ENCODE results near the gene CCDC152. TPM values are rescaled to one million over a fixed set of nuclear protein-coding genes. Genes with fewer than 3 reads are reported as not detected.

CCDC152 gene
- total and polyA plus RNA-seq, 5 donors, result 2.9 to 5.1 (median 4.7) TPM

GRCh38 chr5:42804717-42805339, 48.2 kb downstream of the CCDC152 start:
- Histone ChIP-seq H3K4me3 (ENCODE audit: low read length) (no peak overlapping the region), H3K4me1 (ENCODE audit: control insufficient read depth, insufficient read depth, low read length) (no peaks in the 10 kb centered on the region), H3K27ac (ENCODE audit: low read length) (no peak overlapping the region), H3K9me3 (ENCODE audit: control insufficient read depth, low read length) (no peaks in the 10 kb centered on the region), H3K27me3 (ENCODE audit: control insufficient read depth, insufficient read depth) (no peaks in the 10 kb centered on the region)
- 99% methylated on average over 4 of the region's 4 CpGs for WGBS
- no peak for DNase-seq
- no peak for ATAC-seq
- intact Hi-C loops (cut with DNase I), result loop anchor here in 1 of 4 donors (10.0 kb wide), 1 partner anchor 80 kb away; no protein-coding TSS in a partner anchor

GRCh38 chr5:42806004-42806700, 49.5 kb downstream of the CCDC152 start:
- Histone ChIP-seq H3K9me3 (ENCODE audit: control insufficient read depth, low read length) (no peaks in the 10 kb centered on the region), H3K4me1 (ENCODE audit: control insufficient read depth, insufficient read depth, low read length) (no peaks in the 10 kb centered on the region), H3K27ac (ENCODE audit: low read length) (no peak overlapping the region), H3K27me3 (ENCODE audit: control insufficient read depth, insufficient read depth) (no peaks in the 10 kb centered on the region), H3K4me3 (ENCODE audit: low read length) (no peak overlapping the region)
- WGBS, result 46% methylated on average over 2 of the region's 2 CpGs
- DNase-seq, result no peak
- intact Hi-C loops (cut with DNase I), result loop anchor here in 1 of 4 donors (10.0 kb wide), 1 partner anchor 79 kb away; no protein-coding TSS in a partner anchor
- no peak for ATAC-seq

- intact Hi-C loops (cut with DNase I), result loop anchor here in 1 of 4 donors (10.0 kb wide), 1 partner anchor 78 kb away; no protein-coding TSS in a partner anchor
- H3K4me3 ChIP-seq (ENCODE audit: low read length), result no peak overlapping the region
- H3K9me3 ChIP-seq (ENCODE audit: control insufficient read depth, low read length), result no peaks in the 10 kb centered on the region
- H3K4me1 ChIP-seq (ENCODE audit: control insufficient read depth, insufficient read depth, low read length), result no peaks in the 10 kb centered on the region
- DNase-seq (no peak), ATAC-seq (no peak)
- H3K27ac ChIP-seq (ENCODE audit: low read length), result no peak overlapping the region
- WGBS, result 84% methylated on average over 3 of the region's 3 CpGs
- H3K27me3 ChIP-seq (ENCODE audit: control insufficient read depth, insufficient read depth), result no peaks in the 10 kb centered on the region
Measured at GRCh38 chr5:42806701-42807262, 50.2 kb downstream of the CCDC152 start.

GRCh38 chr5:42807722-42808447, 51.3 kb downstream of the CCDC152 start:
- WGBS, result 67% methylated on average over 2 of the region's 2 CpGs
- DNase-seq, result peak in 1 of 3 donors; percentile 48
- Histone ChIP-seq H3K9me3 (ENCODE audit: control insufficient read depth, low read length) (no peaks in the 10 kb centered on the region), H3K4me1 (ENCODE audit: control insufficient read depth, insufficient read depth, low read length) (no peaks in the 10 kb centered on the region), H3K4me3 (ENCODE audit: low read length) (peak overlapping the region; percentile 25), H3K27ac (ENCODE audit: low read length) (no peak overlapping the region), H3K27me3 (ENCODE audit: control insufficient read depth, insufficient read depth) (no peaks in the 10 kb centered on the region)
- intact Hi-C loops (cut with DNase I), result loop anchor here in 1 of 4 donors (10.0 kb wide), 1 partner anchor 77 kb away; no protein-coding TSS in a partner anchor
- ATAC-seq, result peak in 1 of 2 donors; percentile 30

- Histone ChIP-seq H3K27me3 (ENCODE audit: control insufficient read depth, insufficient read depth) (no peaks in the 10 kb centered on the region), H3K27ac (ENCODE audit: low read length) (no peak overlapping the region), H3K4me3 (ENCODE audit: low read length) (peak overlapping the region; percentile 64), H3K9me3 (ENCODE audit: control insufficient read depth, low read length) (no peaks in the 10 kb centered on the region), H3K4me1 (ENCODE audit: control insufficient read depth, insufficient read depth, low read length) (no peaks in the 10 kb centered on the region)
- ATAC-seq (no peak), DNase-seq (no peak)
- intact Hi-C loops (cut with DNase I), result loop anchor here in 1 of 4 donors (10.0 kb wide), 1 partner anchor 76 kb away; no protein-coding TSS in a partner anchor
- 74% methylated on average over 4 of the region's 4 CpGs for WGBS
Measured at GRCh38 chr5:42808888-42809611, 52.4 kb downstream of the CCDC152 start.

GRCh38 chr5:42810834-42811590, 54.4 kb downstream of the CCDC152 start:
- ATAC-seq, result peak in 1 of 2 donors; percentile 27
- no peaks in the 10 kb centered on the region for H3K4me1 ChIP-seq (ENCODE audit: control insufficient read depth, insufficient read depth, low read length)
- intact Hi-C loops (cut with DNase I), result loop anchor here in 1 of 4 donors (5.0 kb wide), 1 partner anchor 81 kb away; no protein-coding TSS in a partner anchor

GRCh38 chr5:42811591-42812446, 55.2 kb downstream of the CCDC152 start, which contains the start of gene SELENOP:
Gene SELENOP (minus strand): TSS chr5:42811892. CDS start chr5:42808353, 3,539 bp downstream.
- H3K9me3 ChIP-seq (ENCODE audit: control insufficient read depth, low read length), result no peaks in the 10 kb centered on the region
- ATAC-seq (peak; percentile 96 to 97), DNase-seq (peak; percentile 43 to 76 (median 65))
- WGBS, result 12% methylated on average over 8 of the region's 8 CpGs
- peak within 1 kb of the TSS; percentile 88 for H3K27ac ChIP-seq (ENCODE audit: low read length)
- peak within 1 kb of the TSS; percentile 100 for H3K4me3 ChIP-seq (ENCODE audit: low read length)
- H3K4me1 ChIP-seq (ENCODE audit: control insufficient read depth, insufficient read depth, low read length), result no peaks in the 10 kb centered on the region
- intact Hi-C loops (cut with DNase I), result loop anchor here in 1 of 4 donors (5.0 kb wide), 1 partner anchor 80 kb away; no protein-coding TSS in a partner anchor
- no peaks in the 10 kb centered on the region for H3K27me3 ChIP-seq (ENCODE audit: control insufficient read depth, insufficient read depth)

More at GRCh38 chr5:42810834-42811590, 54.4 kb downstream of the CCDC152 start:
- Histone ChIP-seq H3K9me3 (ENCODE audit: control insufficient read depth, low read length) (no peaks in the 10 kb centered on the region), H3K27ac (ENCODE audit: low read length) (peak overlapping the region; percentile 72), H3K27me3 (ENCODE audit: control insufficient read depth, insufficient read depth) (no peaks in the 10 kb centered on the region), H3K4me3 (ENCODE audit: low read length) (peak overlapping the region; percentile 100)
- DNase-seq, result no peak
- WGBS, result 49% methylated on average over 3 of the region's 3 CpGs

- Histone ChIP-seq H3K9me3 (ENCODE audit: control insufficient read depth, low read length) (no peaks in the 10 kb centered on the region), H3K4me1 (ENCODE audit: control insufficient read depth, insufficient read depth, low read length) (no peaks in the 10 kb centered on the region), H3K27ac (ENCODE audit: low read length) (no peak overlapping the region), H3K27me3 (ENCODE audit: control insufficient read depth, insufficient read depth) (no peaks in the 10 kb centered on the region), H3K4me3 (ENCODE audit: low read length) (no peak overlapping the region)
- 70% methylated on average over 2 of the region's 2 CpGs for WGBS
- intact Hi-C loops (cut with DNase I), result loop anchor here in 1 of 4 donors (5.0 kb wide), 1 partner anchor 80 kb away; no protein-coding TSS in a partner anchor
- no peak for ATAC-seq
- DNase-seq, result no peak
Measured at GRCh38 chr5:42812620-42813019, 56.0 kb downstream of the CCDC152 start.

GRCh38 chr5:42813533-42813932, 56.9 kb downstream of the CCDC152 start:
- Histone ChIP-seq H3K9me3 (ENCODE audit: control insufficient read depth, low read length) (no peaks in the 10 kb centered on the region), H3K4me1 (ENCODE audit: control insufficient read depth, insufficient read depth, low read length) (no peaks in the 10 kb centered on the region), H3K27me3 (ENCODE audit: control insufficient read depth, insufficient read depth) (no peaks in the 10 kb centered on the region), H3K4me3 (ENCODE audit: low read length) (no peak overlapping the region), H3K27ac (ENCODE audit: low read length) (no peak overlapping the region)
- 75% methylated on average over 19 of the region's 19 CpGs for WGBS
- intact Hi-C loops (cut with DNase I), result loop anchor here in 1 of 4 donors (5.0 kb wide), 1 partner anchor 79 kb away; no protein-coding TSS in a partner anchor
- DNase-seq, result peak in 2 of 3 donors; percentile 51 to 54
- no peak for ATAC-seq
